Measurements from ENCODE around the gene UCHL1.

DNA sequence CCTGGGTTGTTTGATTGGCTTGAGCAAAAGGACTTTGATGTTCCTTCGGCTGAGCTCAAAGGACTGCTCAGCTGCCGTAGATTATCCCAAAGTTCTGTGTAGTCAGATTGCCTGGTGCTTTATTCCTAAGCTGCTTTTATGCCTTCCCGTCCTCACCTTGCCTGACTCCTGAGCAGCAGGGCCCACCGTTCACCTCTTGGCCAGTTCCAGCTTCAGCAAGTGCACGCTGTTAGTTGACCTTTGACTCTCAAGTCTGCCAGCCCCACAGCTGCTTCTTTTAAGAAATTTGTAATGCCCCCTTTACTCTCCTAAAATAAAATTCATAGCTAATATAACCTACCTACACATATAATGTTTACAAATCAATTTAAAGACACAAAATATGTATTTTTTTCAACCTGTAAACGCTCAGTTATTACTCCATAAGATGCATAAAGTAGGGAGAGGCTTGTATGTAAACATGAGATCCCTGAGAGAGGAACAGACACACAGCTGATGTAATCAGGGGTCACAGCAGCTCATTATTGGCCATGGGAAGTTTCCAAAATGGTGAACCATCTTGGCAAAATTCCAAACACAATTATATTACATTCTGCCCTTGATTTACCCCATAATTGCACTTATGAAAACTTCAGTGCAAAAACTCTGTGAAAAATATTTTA is 28.6 kb downstream of the UCHL1 start:
- TF ChIP-seq, protein P1, sequence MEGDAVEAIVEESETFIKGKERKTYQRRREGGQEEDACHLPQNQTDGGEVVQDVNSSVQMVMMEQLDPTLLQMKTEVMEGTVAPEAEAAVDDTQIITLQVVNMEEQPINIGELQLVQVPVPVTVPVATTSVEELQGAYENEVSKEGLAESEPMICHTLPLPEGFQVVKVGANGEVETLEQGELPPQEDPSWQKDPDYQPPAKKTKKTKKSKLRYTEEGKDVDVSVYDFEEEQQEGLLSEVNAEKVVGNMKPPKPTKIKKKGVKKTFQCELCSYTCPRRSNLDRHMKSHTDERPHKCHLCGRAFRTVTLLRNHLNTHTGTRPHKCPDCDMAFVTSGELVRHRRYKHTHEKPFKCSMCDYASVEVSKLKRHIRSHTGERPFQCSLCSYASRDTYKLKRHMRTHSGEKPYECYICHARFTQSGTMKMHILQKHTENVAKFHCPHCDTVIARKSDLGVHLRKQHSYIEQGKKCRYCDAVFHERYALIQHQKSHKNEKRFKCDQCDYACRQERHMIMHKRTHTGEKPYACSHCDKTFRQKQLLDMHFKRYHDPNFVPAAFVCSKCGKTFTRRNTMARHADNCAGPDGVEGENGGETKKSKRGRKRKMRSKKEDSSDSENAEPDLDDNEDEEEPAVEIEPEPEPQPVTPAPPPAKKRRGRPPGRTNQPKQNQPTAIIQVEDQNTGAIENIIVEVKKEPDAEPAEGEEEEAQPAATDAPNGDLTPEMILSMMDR (IDR thresholded peaks at IDR 0.05; ENCODE audit: low read length): no peak
- TF ChIP-seq EZH2phosphoT487 (IDR thresholded peaks at IDR 0.05; ENCODE audit: low read length) (no peak), EZH2 (optimal IDR thresholded peaks at IDR 0.05; ENCODE audit: low read depth, low read length) (no peak)
